ES-I3 (cell line): Measurements from ENCODE around the gene TSPAN5.

ENCODE experiments used
- H3K36me3 ChIP-seq: 2 replicates; pipeline ENCODE4 v1.6.1; 2013; ENCODE audit warnings: mild to moderate bottlenecking, low read length, control low read depth, moderate library complexity; ENCODE audit not compliant: insufficient read depth
- H3K4me1 ChIP-seq: 2 replicates; pipeline ENCODE4 v1.6.1; 2013; ENCODE audit warnings: mild to moderate bottlenecking, control low read depth, low read length; ENCODE audit not compliant: insufficient read depth
- H3K9ac ChIP-seq: 2 replicates; pipeline ENCODE4 v1.6.1; 2013; ENCODE audit warnings: low read depth, mild to moderate bottlenecking, low read length, moderate library complexity
- H3K9me3 ChIP-seq: 2 replicates; pipeline ENCODE4 v1.6.1; 2013; ENCODE audit warnings: mild to moderate bottlenecking, low read length, moderate library complexity; ENCODE audit not compliant: control insufficient read depth, insufficient read depth

TSPAN5 gene

DNA sequence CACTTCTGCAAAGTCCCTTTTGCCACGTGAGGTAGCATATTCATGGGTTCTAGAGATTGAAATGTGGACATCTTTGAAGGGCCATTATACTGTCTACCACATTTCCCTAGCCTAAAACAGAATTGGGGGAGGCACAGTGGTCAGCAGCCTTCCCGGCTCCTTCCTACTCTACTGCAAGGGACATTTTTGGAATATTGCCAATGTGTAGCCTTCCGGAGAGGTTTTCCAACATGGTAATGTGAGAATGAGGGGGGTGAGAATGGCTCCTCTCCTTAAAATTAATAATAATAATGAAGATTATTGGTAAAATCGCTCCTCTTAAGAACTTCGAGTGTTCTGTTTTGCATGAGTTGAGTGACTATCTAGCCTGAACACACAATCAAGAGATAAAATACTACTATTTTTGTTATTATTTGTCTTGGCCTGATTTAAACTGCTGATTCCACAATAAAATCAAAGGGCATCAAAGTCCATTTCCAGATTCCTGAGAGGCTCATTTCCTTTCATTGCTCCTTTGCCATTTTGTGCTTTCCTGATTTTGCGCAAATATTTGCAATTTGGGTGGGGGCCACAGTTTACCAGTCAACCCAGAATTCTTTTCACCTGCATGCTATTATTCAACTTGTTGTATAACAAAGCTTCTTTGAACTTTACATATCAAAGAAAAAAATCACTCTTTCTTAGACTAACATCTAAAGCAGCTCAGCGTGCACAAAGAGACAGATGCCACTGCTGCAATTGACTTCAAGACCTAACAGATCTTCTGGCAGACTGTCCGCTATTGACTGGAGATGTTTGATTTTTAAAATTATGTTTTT lies 27.0 kb upstream of the TSPAN5 start:
- no peak overlapping the region for H3K9ac ChIP-seq
- no peaks in the 10 kb centered on the region for H3K36me3 ChIP-seq
- H3K9me3 ChIP-seq, result no peaks in the 10 kb centered on the region
- H3K4me1 ChIP-seq, result peaks cover 12% of the 10 kb centered on the region

- Histone ChIP-seq H3K9me3 (no peaks in the 10 kb centered on the region), H3K9ac (no peak overlapping the region), H3K4me1 (peaks cover 18% of the 10 kb centered on the region), H3K36me3 (no peaks in the 10 kb centered on the region)
These were observed 24.3 kb upstream of the TSPAN5 start for GRCh38 chr4:98682719-98683118.

GRCh38 chr4:98680806-98681205 lies 22.4 kb upstream of the TSPAN5 start:
- Histone ChIP-seq H3K4me1 (peaks cover 12% of the 10 kb centered on the region), H3K36me3 (no peaks in the 10 kb centered on the region), H3K9ac (no peak overlapping the region), H3K9me3 (no peaks in the 10 kb centered on the region)

- H3K4me1 ChIP-seq, result 0 out of 2 replicates have a peak, but pooled peaks cover 7% of the 10 kb centered on the region
- no peak overlapping the region for H3K9ac ChIP-seq
- no peaks in the 10 kb centered on the region for H3K9me3 ChIP-seq
- no peaks in the 10 kb centered on the region for H3K36me3 ChIP-seq
These were observed 21.3 kb upstream of the TSPAN5 start for GRCh38 chr4:98679738-98680137.

- no peaks in the 10 kb centered on the region for H3K9me3 ChIP-seq
- H3K9ac ChIP-seq, result no peak overlapping the region
- peaks cover 9% of the 10 kb centered on the region; the same call in 1 of the 2 replicates for H3K4me1 ChIP-seq
- no peaks in the 10 kb centered on the region for H3K36me3 ChIP-seq
These were observed 19.4 kb upstream of the TSPAN5 start for GRCh38 chr4:98677799-98678198.

DNA sequence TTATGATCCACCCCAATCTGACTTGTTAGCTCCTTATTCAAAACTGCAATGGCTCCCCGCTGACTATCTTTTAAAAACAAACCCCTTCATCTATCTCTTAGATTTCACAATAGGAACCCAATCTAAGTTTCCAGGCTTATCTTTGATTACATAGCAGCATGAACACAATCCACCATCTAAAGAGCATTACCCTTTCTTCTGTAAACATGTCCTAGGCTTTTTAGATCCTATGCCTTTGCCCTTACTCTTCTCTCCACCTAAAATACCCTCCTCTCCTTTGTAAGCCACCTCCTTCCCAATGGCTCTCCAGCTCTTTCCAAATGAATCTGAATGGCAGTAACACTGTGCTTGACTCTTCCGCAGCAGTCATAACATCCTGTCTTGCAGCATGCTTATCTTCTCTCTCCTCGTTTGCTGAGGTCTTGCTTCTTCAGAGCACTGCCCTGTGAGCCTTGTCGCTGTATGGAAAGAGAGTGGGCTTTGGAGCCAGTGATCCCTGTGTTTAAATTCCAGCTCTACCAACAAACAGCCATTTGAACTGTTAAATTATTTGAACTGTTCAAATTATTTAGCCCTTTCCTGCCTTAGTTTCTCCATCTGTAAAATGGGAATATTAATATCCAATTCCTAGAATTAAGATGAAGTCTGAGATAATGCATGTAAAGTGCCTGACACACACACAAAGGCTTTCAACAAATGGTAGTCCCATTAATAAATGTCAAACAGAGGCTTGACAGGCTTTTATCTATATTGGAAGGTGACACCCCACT lies 16.2 kb upstream of the TSPAN5 start:
- H3K4me1 ChIP-seq, result peaks cover 7% of the 10 kb centered on the region; the same call in 1 of the 2 replicates
- no peaks in the 10 kb centered on the region for H3K9me3 ChIP-seq
- H3K9ac ChIP-seq, result no peak overlapping the region
- no peaks in the 10 kb centered on the region for H3K36me3 ChIP-seq

GRCh38 chr4:98673978-98674377 lies 15.6 kb upstream of the TSPAN5 start:
- Histone ChIP-seq H3K36me3 (no peaks in the 10 kb centered on the region), H3K4me1 (peaks cover 7% of the 10 kb centered on the region; the same call in 1 of the 2 replicates), H3K9me3 (no peaks in the 10 kb centered on the region), H3K9ac (no peak overlapping the region)

DNA sequence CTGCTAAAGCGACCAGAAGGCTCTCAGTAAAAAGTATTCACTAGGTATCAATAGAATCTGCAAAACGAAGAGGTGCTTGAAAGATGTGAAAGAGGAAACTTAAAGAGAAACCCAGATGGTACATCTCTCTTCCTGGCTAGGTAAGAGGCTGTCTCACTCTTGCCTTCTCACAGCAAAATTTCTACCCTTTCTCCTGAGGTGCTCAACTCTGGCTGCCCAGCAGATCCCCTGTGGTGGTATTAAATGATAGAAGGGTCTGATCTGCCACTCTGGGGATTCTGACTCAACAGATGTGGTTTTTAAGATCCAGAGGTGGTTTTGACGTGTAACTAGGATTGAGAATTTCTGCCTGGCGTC lies 14.9 kb upstream of the TSPAN5 start:
- no peaks in the 10 kb centered on the region for H3K9me3 ChIP-seq
- H3K36me3 ChIP-seq, result no peaks in the 10 kb centered on the region
- H3K4me1 ChIP-seq, result peaks cover 7% of the 10 kb centered on the region; the same call in 1 of the 2 replicates
- no peak overlapping the region for H3K9ac ChIP-seq

DNA sequence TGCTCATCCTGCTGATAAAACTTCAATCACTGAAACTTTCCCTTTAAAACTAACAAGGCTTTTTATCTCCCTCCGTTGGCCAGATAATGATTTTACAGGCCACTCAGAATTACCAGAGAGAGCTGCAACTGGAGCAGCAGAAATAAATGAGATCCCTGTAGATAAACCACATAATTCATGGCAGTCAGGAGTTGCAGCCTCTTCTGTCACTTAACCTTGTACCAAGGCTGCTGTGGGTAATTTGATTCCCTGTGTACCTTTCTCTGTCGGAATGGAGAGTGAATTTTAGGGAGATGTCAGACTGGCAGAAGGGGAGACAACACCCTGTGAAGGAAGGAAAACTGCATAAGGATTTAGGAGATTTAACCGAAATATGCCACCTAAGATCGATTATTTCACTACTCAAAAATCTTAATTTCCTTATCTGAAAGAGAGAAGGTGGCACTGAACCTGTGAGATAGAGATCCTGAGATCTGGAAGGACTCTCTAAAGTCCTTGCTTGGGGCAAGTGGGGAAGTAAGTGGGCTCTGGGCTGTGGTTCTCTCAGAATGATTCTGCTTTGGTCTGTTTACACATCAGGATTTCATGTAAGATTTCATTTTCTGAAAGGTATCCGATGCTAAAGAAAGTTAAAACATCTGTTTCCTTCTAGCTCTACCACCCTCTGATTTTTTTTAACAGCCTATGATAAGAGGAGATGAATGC lies 14.3 kb upstream of the TSPAN5 start:
- Histone ChIP-seq H3K36me3 (no peaks in the 10 kb centered on the region), H3K9me3 (no peaks in the 10 kb centered on the region), H3K9ac (no peak overlapping the region), H3K4me1 (peaks cover 7% of the 10 kb centered on the region; the same call in 1 of the 2 replicates)

DNA sequence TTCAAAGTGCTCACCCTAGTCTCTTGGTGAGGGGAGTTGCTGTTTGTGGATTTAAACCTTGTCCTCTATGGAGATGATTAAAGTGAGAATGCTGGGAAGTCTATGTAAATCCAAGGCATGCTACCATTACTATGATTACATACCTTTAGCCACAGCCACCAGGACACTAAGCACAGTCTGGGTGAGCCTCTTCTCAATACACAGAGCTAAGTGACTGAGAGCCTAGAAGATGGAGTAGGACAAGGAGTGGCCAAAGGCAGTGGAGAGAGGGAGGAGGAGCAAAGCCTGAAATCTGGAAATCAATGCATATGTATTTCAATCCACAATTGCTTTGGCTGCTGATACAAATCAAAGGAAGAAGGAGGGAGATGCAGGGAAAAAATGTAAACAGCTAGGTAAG lies 12.7 kb upstream of the TSPAN5 start:
- H3K4me1 ChIP-seq, result peaks cover 7% of the 10 kb centered on the region; the same call in 1 of the 2 replicates
- no peak overlapping the region for H3K9ac ChIP-seq
- H3K36me3 ChIP-seq, result no peaks in the 10 kb centered on the region

GRCh38 chr4:98670186-98670585 lies 11.8 kb upstream of the TSPAN5 start:
- H3K4me1 ChIP-seq, result peaks cover 7% of the 10 kb centered on the region; the same call in 1 of the 2 replicates
- H3K9ac ChIP-seq, result no peak overlapping the region
- H3K36me3 ChIP-seq, result no peaks in the 10 kb centered on the region
- 0 out of 2 replicates have a peak, but pooled peaks cover under 1% of the 10 kb centered on the region for H3K9me3 ChIP-seq

More for the DNA sequence above, 12.7 kb upstream of the TSPAN5 start:
- H3K9me3 ChIP-seq, result no peaks in the 10 kb centered on the region

DNA sequence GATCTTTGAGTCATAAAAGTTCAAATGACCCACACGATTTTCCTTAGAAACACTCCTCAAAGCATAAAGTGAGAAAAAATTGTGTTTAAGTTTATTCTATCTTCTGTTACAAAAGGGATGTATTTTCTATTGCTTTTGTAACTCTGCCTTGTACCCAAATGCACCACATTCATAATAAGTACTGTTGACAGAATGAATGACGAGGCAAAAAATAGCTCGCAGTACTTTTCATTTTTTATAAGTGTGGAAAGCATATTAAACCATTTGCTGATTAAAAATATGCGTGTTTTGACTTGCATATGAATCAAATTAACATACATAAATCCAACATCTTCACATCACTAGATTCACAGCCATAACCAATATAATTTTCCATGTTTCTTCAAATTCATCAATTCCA lies 11.2 kb upstream of the TSPAN5 start:
- H3K9ac ChIP-seq, result no peak overlapping the region
- peaks cover 7% of the 10 kb centered on the region; the same call in 1 of the 2 replicates for H3K4me1 ChIP-seq
- H3K36me3 ChIP-seq, result no peaks in the 10 kb centered on the region
- peaks cover 6% of the 10 kb centered on the region; the same call in 1 of the 2 replicates for H3K9me3 ChIP-seq

DNA sequence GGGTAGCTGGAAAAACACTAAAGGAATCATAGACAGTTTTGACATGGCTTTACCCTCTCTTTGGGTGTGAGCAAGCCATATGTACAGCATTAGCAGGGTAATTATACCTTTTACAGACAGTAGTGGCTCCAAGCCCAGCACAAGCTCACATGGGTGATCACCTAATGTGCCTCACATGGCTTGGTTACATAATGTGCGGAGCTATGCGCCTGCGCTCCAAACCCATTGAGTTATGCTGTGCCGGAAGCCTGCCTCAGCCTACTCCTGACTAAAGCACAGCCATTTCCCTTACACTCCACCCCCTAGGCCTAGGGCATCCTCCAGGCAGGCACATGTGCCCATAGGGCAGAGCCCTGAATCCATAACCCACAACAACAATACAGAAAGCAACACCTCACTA lies 6.5 kb upstream of the TSPAN5 start:
- Histone ChIP-seq H3K4me1 (peaks cover 12% of the 10 kb centered on the region; the same call in 1 of the 2 replicates), H3K9ac (no peak overlapping the region), H3K36me3 (no peaks in the 10 kb centered on the region), H3K9me3 (peaks cover 10% of the 10 kb centered on the region)
